ENCODE measurements around the gene ZNF560. TPM values are rescaled to one million over a fixed set of nuclear protein-coding genes. Genes with fewer than 3 reads are reported as not detected.

Gene ZNF560
- total RNA-seq, 3 donors from 2014 or later: not detected

GRCh38 chr19:9494096-9494495 is 4.3 kb downstream of the ZNF560 start:
- intact Hi-C loops (cut with DNase I, micrococcal nuclease): no loop called here
- H3K4me1 ChIP-seq (ENCODE audit: low read depth): no peaks in the 10 kb centered on the region
- TF ChIP-seq CTCF (IDR thresholded peaks at IDR 0.05): no peak
- H3K4me3 ChIP-seq: no peak overlapping the region
- peaks cover 61% of the 10 kb centered on the region for H3K9me3 ChIP-seq
- no peak for DNase-seq
- no peaks in the 10 kb centered on the region for H3K36me3 ChIP-seq (ENCODE audit: low read depth)
- no peak for ATAC-seq

- H3K36me3 ChIP-seq (ENCODE audit: low read depth): no peaks in the 10 kb centered on the region
- ATAC-seq: no peak
- H3K4me3 ChIP-seq: no peak overlapping the region
These were observed 11.4 kb downstream of the ZNF560 start for GRCh38 chr19:9487016-9487415.

GRCh38 chr19:9485140-9485539 is 13.3 kb downstream of the ZNF560 start:
- Histone ChIP-seq H3K36me3 (ENCODE audit: low read depth) (no peaks in the 10 kb centered on the region), H3K9me3 (peaks cover 55% of the 10 kb centered on the region), H3K4me3 (no peak overlapping the region), H3K4me1 (ENCODE audit: low read depth) (no peaks in the 10 kb centered on the region)
- ATAC-seq: no peak
- no peak for TF ChIP-seq CTCF (IDR thresholded peaks at IDR 0.05)
- intact Hi-C loops (cut with DNase I, micrococcal nuclease): no loop called here
- DNase-seq: no peak

More at GRCh38 chr19:9487016-9487415, 11.4 kb downstream of the ZNF560 start:
- Histone ChIP-seq H3K9me3 (peaks cover 65% of the 10 kb centered on the region), H3K4me1 (ENCODE audit: low read depth) (no peaks in the 10 kb centered on the region)
- no peak for DNase-seq
- TF ChIP-seq CTCF (IDR thresholded peaks at IDR 0.05): no peak
- intact Hi-C loops (cut with DNase I, micrococcal nuclease): no loop called here

GRCh38 chr19:9474975-9475374 is 23.4 kb downstream of the ZNF560 start:
- no peak for TF ChIP-seq CTCF (IDR thresholded peaks at IDR 0.05)
- Histone ChIP-seq H3K36me3 (ENCODE audit: low read depth) (no peaks in the 10 kb centered on the region), H3K4me1 (ENCODE audit: low read depth) (no peaks in the 10 kb centered on the region), H3K9me3 (peaks cover 45% of the 10 kb centered on the region), H3K4me3 (no peak overlapping the region)
- DNase-seq (no peak), ATAC-seq (no peak)
- intact Hi-C loops (cut with DNase I, micrococcal nuclease): no loop called here

GRCh38 chr19:9467161-9467560 is 31.3 kb downstream of the ZNF560 start:
- Histone ChIP-seq H3K9me3 (peaks cover 74% of the 10 kb centered on the region), H3K4me1 (ENCODE audit: low read depth) (no peaks in the 10 kb centered on the region), H3K36me3 (ENCODE audit: low read depth) (no peaks in the 10 kb centered on the region), H3K4me3 (no peak overlapping the region)
- DNase-seq (no peak), ATAC-seq (no peak)
- TF ChIP-seq CTCF (IDR thresholded peaks at IDR 0.05): no peak
- intact Hi-C loops (cut with DNase I, micrococcal nuclease): no loop called here

- Histone ChIP-seq H3K4me3 (no peak overlapping the region), H3K36me3 (ENCODE audit: low read depth) (no peaks in the 10 kb centered on the region), H3K4me1 (ENCODE audit: low read depth) (no peaks in the 10 kb centered on the region), H3K9me3 (peaks cover 93% of the 10 kb centered on the region)
- DNase-seq: no peak
- TF ChIP-seq CTCF (IDR thresholded peaks at IDR 0.05): no peak
- intact Hi-C loops (cut with DNase I, micrococcal nuclease): no loop called here
- ATAC-seq: no peak
These were observed 36.5 kb downstream of the ZNF560 start for GRCh38 chr19:9461938-9462337.

All from mucosa of descending colon (tissue), 3 donors.